Stimulated activated CD4-positive, alpha-beta T cell treated with anti-CD3 and anti-CD28 coated beads, Interleukin-2, amount 100 ng/mL, for 4 hours (primary cell): ENCODE results near the gene TADA1.

Experiments
- DNase-seq: peaks from one replicate; pipeline ENCODE4 v3.0.0-alpha.2; 2020; ENCODE audit warnings: low read depth

TADA1 gene

DNA sequence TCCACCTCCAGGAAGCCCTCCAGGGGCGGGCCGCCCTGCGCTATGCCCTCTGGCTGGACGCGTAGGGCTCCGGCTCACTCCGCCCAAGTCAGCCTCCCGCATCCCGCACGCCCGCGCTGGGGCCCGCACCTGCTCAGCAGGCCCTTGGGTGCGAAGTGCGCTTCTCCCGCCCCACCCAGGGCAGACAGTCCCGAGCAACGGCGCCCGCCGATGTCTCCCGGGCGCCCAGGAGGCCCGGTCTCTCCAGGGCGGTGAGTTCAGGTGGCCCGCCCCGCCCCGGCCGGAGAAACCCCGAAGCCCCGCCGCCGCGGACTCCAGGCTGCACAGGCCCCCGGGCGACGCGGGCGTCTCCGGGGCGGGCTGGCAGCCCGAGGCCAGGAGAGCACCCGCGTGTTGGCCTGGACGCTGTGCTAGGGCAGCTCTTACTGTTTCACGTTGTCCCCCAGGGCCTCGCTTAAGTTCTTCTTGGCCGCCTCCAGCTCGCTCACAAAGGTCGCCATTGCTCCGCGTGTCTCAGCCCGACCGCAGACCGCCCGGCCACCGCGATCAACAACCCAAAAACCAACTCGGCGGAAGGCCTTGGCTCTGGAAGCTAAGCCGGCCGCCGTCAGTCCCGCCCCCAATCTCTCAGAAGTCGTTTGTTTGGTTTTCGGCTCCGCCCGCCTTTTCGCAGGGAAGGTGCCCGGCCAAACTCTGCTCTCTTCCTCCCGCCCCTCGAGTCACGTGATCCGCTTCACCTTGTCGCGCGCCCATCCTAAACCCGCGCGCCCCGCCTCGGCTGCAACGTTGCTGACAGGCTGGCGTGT, at the start of gene TADA1:
TADA1 (minus strand) TSS at position 531 of the 806 bp plus-strand sequence; CDS start at position 500, 31 bp downstream.
- DNase-seq = peak; percentile 99

GRCh38 chr1:166924823-166925541, 48.9 kb upstream of the TADA1 start:
- DNase-seq = no peak

DNA sequence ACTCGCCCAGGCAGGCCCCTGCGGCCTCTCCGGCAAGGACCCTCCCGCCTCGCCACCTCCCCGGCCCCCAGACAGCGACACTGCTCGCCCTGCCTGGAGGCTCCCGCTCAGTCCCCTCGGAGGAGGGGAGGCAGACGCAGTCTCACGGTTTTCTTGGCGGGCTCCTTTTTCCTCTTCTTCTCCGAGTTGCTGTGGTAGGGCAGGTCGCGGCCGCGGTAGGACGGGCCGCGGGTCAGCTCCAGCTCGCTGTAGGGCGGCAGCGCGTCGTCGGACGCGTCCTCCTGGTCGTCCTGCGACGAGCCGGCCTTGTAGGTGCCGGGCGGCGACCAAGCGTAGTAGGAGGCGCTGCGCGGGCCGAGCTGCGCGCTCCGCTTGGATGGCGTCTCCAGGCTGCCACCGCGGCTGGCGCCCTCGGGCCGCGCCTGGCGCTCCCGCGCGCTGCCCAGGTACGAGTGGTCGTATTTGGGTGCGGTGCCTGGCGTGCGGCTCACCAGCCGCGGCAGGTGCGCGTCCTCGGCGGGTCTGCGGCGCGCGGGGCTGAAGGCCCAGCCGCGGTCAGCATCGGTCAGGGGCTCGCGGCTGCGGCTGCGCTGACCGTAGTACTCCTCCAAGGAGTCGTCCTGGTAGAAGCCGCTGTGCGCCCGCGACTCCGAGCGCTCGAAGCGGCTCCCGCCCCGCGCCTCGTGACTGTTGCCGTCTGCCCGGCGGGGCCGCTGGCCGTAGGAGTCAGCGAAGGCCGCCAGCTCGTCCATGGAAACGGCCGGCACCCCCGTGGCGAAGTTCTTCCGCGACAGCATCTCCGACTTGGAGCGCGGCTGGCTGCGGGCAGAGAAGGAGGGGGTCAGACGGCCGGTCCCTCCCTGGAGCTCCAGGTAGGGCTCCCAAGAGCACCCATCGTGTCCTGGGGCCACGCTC, 44.8 kb upstream of the TADA1 start:
- no peak for DNase-seq

GRCh38 chr1:166918956-166919316, 42.9 kb upstream of the TADA1 start:
- no peak for DNase-seq

- DNase-seq = no peak
Observed at GRCh38 chr1:166918088-166918955, 42.3 kb upstream of the TADA1 start.

DNA sequence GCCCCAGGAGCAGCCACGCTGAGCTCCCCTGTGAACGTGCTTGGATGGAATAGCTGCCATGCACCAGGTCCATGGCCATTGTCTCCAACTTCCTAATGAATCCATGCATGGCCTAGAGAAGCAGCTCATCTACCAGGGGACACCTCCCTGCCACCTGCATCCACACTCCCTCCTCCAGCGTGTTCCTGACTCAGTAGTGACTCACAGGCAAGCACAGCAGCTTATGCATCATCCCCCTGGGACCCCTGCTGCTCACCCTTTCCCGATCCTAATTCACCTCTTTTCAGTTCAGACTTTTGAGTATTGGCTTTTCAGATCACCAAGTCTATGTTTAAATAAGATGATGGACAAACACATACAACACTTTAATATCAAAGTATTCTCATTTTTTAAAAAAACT, 39.9 kb upstream of the TADA1 start:
- no peak for DNase-seq

DNA sequence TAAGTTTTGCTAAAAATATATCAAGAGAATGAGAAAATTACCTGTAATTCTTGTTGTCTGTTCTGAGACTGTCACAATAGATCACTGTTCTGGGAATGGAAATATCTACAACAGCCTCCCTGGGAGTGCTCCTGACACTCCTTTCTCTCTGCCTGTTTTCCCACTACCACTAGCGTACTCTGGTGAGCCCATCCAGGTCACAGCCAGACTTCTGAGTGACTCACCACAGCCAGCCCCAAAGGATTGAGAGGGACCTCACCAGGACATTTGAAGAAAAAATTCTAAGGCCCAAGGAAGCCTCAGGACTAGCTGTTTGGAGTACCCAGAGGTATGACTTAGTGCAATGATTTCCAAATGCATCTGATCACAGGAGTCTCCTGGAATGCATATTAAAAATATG, 39.0 kb upstream of the TADA1 start:
- DNase-seq = no peak

DNA sequence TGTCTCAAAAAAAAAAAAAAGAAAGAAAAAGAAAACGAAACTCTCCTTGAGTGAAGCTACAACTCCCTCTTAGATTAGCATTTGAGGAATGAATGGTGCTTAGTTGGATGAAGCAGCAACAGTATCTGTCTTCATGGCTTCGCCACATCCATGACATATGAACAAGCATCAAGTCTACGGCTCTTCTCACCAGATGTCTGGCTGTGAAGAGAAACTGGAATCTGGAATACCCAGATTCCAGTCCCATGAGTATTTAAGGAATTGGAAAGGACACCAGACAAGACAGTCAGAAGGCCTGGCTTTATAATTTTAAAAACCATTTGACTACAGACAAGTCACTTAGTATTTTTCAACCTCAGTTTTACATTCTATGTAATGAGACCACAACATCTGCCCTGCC, 38.0 kb upstream of the TADA1 start:
- no peak for DNase-seq

- DNase-seq = no peak
Observed at GRCh38 chr1:166911624-166912023, 35.6 kb upstream of the TADA1 start.

DNA sequence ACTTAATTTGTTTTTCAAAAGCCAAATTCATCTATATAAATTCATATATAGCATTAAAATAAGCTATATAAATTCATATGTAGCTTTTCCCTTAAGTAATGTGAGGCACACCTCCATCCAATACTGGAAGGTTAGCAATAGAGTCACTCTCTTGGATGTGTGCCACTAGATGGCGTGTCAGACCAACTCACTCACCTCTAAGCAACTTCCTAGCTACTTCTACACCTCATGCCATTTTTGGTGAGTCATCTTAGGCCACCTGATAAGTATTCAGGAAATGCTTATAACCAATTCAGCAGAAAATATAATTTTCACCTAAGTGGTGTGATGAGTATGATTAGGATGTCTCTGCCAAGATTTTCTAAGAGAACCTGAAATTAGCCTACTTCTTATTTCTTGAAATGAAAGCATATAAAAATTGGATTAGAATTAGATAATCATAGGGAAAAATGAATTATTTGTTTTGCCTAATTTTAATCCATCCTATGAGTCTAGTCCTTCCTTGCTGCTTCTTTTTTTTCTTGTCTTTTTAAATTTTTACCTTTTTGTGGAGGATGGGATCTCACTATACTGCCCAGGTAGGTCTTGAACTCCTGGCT, 34.4 kb upstream of the TADA1 start:
- peak; percentile 70 for DNase-seq

DNA sequence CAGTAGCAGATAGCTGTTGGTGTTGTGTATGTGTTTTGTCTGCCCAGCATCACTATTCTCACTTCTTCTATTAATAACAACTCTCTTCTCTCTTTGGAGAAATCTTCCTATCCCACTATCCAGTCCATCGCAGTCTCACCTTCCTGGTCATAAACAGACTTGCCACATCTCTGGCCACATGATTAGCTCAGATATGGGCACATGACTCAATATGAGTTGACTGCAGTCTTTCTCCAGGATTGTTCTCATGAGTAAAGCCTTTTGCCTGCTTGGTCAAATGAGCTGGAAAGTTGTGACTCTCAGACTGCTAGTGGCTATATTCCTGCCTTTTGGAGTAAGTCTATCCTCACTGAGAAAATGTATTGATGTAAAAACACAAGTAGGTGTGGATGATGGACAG, 32.9 kb upstream of the TADA1 start:
- DNase-seq = no peak

- no peak for DNase-seq
Observed at GRCh38 chr1:166907763-166908162, 31.7 kb upstream of the TADA1 start.

GRCh38 chr1:166907051-166907450, 31.0 kb upstream of the TADA1 start:
- DNase-seq = no peak

- DNase-seq = no peak
Observed at GRCh38 chr1:166906647-166907046, 30.6 kb upstream of the TADA1 start.

DNA sequence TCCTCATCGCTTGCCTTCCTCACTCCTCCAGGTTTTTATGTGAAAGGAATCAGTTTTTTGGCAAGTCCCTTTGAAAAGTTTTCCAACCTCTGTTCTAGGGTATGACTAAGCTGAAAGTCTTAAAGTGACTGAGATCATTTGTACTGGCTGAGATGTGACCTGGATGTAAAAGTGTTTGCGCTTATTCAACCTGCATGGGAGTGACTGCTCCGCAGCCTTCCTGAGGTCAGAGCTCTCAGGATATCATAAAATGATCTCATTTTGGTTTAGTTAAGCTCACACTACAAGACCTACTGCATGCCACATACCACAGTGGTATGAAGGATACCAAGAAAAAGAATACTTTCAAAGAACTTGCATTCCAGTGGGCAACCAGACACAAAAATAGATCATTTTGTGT, 29.8 kb upstream of the TADA1 start:
- DNase-seq = no peak

GRCh38 chr1:166905136-166905535, 29.1 kb upstream of the TADA1 start:
- DNase-seq = no peak

DNA sequence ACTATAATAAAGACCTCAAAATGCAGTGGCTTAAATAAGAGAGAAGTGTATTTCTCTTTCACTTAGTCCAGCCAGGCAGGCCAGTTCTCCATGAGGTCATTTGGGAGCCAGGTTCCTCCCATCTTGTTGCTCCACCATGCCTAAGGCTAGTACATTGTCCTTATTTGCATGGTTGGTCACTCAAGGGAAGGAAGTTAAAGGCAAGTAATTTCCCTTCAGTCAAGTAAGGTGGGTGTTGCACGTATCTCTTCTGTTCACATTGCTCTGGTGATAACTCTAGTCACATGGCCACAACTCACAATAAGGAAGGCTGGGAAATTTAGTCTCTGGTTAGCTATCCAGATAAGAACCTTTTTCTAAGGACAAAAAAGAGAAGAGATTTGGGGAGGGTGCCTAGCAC, 27.2 kb upstream of the TADA1 start:
- DNase-seq = no peak

DNA sequence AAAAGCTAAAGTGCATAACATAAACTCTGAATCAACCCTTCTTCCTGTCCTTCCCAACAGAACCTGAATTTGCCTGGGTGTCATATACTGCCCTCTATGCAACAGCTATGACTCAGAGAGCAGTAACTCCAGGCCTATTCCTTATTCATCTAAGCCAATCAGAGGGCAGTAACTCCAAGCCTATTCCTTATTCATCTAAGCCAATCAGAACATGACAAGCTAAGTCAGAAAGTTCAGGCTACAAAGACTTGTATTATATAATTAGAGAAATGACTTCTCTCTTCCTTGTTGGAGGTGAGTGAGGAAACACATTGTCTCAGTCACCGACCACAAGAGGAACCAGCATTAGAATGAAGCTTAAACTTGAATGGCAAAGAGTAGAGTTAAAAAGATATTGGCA, 26.2 kb upstream of the TADA1 start:
- no peak for DNase-seq

DNA sequence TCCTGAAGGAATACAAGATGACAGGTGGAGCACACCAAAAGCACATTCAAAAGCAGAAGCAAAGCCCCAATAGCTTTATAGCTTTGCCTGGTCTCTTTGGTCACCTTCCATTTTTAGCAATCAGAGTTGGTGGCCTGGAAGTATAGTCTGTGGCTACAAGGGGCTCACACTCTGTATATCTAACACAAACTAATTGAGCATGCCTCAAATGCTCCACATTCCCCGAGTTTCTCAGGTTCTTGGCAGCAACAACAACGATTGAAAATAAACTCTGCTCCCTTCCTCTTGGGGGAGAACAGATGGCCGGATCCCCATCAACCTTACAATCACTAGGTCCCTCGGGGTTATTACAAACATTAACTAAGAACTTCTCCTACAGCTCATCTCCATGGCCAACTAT, 24.9 kb upstream of the TADA1 start:
- no peak for DNase-seq

GRCh38 chr1:166899769-166900168, 23.7 kb upstream of the TADA1 start:
- DNase-seq = no peak

- DNase-seq = no peak
Observed at GRCh38 chr1:166895766-166896165, 19.7 kb upstream of the TADA1 start.
